ENCODE results near the gene ZNF438. TPM values are rescaled to one million over a fixed set of nuclear protein-coding genes. Genes with fewer than 3 reads are reported as not detected.

Gene ZNF438
- total RNA-seq, 1 experiment from 2014 or later: 0.83 TPM

GRCh38 chr10:30842894-30843293 lies 188.8 kb downstream of the ZNF438 start:
- H3K4me1 Mint-ChIP-seq: no peaks in the 10 kb centered on the region

More at GRCh38 chr10:30842894-30843293, 188.8 kb downstream of the ZNF438 start:
- no peaks in the 10 kb centered on the region; a peak in 2 of 7 replicates for H3K36me3 Mint-ChIP-seq (ENCODE audit: insufficient read depth in 1 of 3, low read depth in 3 of 3)
- H3K27ac Mint-ChIP-seq: peak overlapping the region in 1 of 3 experiments; percentile 70; a peak in 1 of 7 replicates
- H4K5ac ChIP-seq (ENCODE audit: insufficient read length, low read depth, low read length): no peak overlapping the region
- WGBS (ENCODE audit: extremely low coverage, insufficient read length, low lambda C conversion rate): no CpG with 5 or more reads among the region's 5 CpGs
- H2AFZ ChIP-seq (ENCODE audit: low read length): no peak overlapping the region
- no peak overlapping the region for H3K4me2 ChIP-seq (ENCODE audit: insufficient read depth, insufficient read length, low read length)
- no peak overlapping the region for H2BK120ac ChIP-seq (ENCODE audit: low read depth, low read length, poor library complexity, severe bottlenecking)
- no peak overlapping the region for H3K9ac ChIP-seq (ENCODE audit: extremely low read depth, insufficient read length, low read length)
- H3K23me2 ChIP-seq (ENCODE audit: insufficient read length, low read depth, low read length, poor library complexity, severe bottlenecking): no peaks in the 10 kb centered on the region
- H3K79me2 ChIP-seq (ENCODE audit: insufficient read depth, low read length): no peaks in the 10 kb centered on the region
- H3K27ac ChIP-seq (ENCODE audit: insufficient read length, low read depth, low read length): no peak overlapping the region
- H2BK12ac ChIP-seq (ENCODE audit: insufficient read length, low read depth, low read length): no peak overlapping the region
- H4K8ac ChIP-seq (replicated peaks; ENCODE audit: insufficient read length, low read depth, low read length): no peak overlapping the region
- H3K14ac ChIP-seq (ENCODE audit: insufficient read depth, low read length): no peak overlapping the region
- H2BK5ac ChIP-seq (ENCODE audit: insufficient read length, low read length): no peak overlapping the region
- H3K27me3 Mint-ChIP-seq (ENCODE audit: low read depth): peaks cover 2% of the 10 kb centered on the region; the same call in 1 of the 2 replicates
- no peak overlapping the region for H4K91ac ChIP-seq (ENCODE audit: insufficient read length, low read depth, low read length)
- no peak for TF ChIP-seq CTCF (conservative IDR thresholded peaks at IDR 0.05)
- no peaks in the 10 kb centered on the region; the same call in 1 of the 2 replicates for H3K4me1 ChIP-seq (ENCODE audit: insufficient read depth, low read length)
- H2BK15ac ChIP-seq (ENCODE audit: low read depth, low read length): no peak overlapping the region
- H3T11ph ChIP-seq (ENCODE audit: low read length): no peak overlapping the region
- H3K18ac ChIP-seq (ENCODE audit: insufficient read length, low read depth, low read length): no peak overlapping the region
- no peak overlapping the region for H3K23ac ChIP-seq (ENCODE audit: insufficient read length, low read depth, low read length)
- no peaks in the 10 kb centered on the region for H3K79me1 ChIP-seq (ENCODE audit: insufficient read depth, low read depth, low read length, poor library complexity, severe bottlenecking)
- no peak overlapping the region for H3K56ac ChIP-seq (ENCODE audit: insufficient read length, low read depth, low read length)
- no peak overlapping the region for H3K4me3 Mint-ChIP-seq
- no peaks in the 10 kb centered on the region for H4K20me1 ChIP-seq (ENCODE audit: control insufficient read depth, insufficient read depth, insufficient read length)
- H3K4ac ChIP-seq (ENCODE audit: low read depth, low read length): no peak overlapping the region
- H3K9me3 ChIP-seq (ENCODE audit: control insufficient read depth, low read depth, low read length): no peaks in the 10 kb centered on the region
- no peak overlapping the region for H2BK20ac ChIP-seq (ENCODE audit: low read depth, low read length, poor library complexity, severe bottlenecking)
- no peak overlapping the region for H2AK5ac ChIP-seq (ENCODE audit: insufficient read length, low read length)
- H3K27me3 ChIP-seq (ENCODE audit: insufficient read depth, low read length): no peaks in the 10 kb centered on the region
- H3K9me3 Mint-ChIP-seq: 0 out of 5 replicates have a peak, but pooled peaks cover 0 to 1% of the 10 kb centered on the region in 2 experiments
- no peak for DNase-seq
